GM18526 (cell line): Measurements from ENCODE around the gene CHST11.

Experiments used
- POLR2A ChIP-seq: IDR thresholded peaks from 3 replicates; pipeline ENCODE4 v1.6.1; 2011; ENCODE audit not compliant: insufficient read length; ENCODE audit errors: extremely low read depth

CHST11 gene

DNA sequence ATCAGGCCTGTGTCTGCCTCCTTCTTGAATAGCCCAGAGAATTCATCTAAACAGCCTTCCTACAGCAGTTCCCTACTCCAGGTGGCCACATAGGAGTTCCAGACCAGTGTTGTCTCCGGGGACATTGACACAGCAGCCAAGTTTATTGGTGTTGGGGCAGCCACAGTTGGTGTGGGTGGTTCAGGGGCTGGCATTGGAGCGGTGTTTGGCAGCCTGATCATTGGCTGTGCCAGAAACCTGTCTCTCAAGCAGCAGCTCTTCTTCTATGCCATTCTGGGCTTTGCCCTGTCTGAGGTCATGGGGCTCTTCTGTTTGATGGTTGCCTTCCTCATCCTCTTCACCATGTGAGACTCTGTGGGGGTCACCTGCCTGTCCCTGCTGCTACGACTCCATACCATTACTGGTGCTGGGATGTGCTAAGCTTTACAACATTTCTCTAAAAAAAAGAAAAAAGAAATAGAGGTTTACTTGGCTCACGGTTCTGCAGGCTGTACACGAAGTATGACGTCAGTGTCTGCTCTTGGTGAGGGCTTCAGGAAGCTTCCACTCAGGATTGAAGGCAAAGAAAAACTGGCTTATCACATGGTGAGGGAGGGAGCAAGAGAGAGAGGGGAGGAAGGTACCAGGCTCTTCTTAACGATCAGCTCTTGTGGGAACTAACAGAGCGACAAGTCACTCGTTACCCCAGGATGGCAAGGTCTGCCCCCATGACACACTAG, 57.5 kb downstream of the CHST11 start:
- TF ChIP-seq POLR2A: no peak

DNA sequence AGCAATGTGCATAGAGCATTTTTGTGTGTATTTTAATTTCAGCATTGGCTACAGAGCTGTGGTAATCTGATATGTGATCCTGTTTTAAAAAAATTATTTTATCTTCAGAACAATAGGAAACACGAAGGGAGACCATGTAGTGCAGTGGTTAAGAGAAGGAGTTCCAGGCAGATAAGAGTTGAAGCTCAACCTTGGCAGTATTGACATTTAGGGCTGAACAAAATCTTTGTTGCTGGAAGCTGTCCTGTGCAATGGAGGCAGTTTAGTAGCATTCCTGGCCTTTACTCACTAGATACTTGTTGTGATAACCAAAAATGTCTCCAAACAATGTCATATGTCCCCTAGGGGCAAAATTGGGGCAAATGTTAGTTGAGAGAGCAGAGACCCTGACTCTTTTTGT, 59.2 kb downstream of the CHST11 start:
- no peak for TF ChIP-seq POLR2A

DNA sequence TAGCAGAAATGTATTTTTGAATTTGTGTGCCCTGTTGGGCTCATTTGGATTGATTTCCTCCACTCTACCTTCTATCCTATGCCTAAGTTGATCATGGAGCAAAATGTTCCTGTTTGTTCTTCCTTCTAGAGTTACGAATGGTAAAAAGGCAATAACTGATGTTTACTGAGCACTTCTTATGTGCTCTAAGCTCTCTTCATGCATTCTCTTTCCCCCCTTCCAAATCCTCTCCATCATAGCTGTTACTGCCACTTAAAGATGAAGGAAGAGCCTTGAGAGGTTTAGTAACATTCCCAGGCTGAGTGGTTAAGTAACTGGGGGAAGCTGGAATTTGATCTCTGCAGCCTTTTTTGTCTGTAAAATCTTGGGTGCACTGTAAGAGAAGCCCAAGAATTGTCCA, 60.1 kb downstream of the CHST11 start:
- no peak for TF ChIP-seq POLR2A

DNA sequence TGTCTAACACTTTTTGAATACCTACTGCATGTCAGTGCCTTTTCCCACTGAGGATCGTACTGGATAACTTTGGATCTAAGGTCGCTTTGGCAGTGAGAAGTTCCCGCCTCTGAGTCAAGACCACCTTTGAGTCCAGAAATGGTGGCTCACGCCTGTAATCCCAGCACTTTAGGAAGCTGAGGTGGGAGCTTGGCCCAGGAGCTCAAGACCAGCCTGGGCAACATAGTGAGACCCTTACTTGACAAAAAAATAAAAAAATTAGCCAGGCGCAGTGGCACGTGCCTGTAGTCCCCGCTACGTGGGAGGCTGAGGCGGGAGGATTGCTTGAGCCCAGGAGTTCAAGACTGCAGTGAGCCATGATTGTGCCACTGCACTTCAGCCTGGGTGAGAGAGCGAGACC, 61.1 kb downstream of the CHST11 start:
- TF ChIP-seq POLR2A: no peak

DNA sequence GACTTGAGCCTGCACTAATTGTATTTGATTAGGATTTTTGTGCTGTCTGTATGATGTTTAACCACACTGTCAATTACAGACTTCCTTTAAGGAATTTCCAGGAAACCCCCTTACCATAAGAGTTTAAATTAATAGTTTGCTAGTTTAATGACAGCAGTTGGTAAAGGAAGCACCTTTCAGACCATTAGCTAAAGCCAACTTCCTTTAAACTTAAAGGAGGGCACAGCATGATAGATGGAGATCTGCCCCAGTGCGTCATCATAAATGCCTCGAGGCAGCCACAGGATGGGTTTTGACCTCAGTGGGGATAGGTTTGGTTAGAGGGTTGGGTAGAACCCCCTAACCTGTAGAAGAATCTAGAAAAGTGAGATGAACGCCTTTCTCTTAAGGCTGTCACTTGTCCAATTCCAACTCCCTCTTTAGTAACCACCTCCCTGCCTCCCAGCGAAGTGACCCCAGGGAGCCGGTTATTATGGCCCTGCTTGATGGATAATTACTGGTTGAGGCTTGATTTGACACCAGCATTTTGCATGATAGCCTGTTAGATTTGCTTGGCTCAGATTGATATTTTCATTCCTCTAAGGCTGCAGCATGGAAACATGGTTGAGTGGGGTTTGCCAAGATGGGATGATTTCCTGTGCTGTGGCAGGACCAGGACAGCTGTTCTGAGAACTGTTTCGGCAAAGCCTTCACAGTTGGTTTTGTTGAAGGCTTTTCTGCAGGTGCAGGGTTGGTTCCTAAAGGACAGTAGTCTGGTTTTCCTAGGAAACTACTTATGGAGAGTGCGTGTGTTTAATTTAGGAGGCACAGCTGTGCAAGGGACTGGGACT, 62.7 kb downstream of the CHST11 start:
- no peak for TF ChIP-seq POLR2A

DNA sequence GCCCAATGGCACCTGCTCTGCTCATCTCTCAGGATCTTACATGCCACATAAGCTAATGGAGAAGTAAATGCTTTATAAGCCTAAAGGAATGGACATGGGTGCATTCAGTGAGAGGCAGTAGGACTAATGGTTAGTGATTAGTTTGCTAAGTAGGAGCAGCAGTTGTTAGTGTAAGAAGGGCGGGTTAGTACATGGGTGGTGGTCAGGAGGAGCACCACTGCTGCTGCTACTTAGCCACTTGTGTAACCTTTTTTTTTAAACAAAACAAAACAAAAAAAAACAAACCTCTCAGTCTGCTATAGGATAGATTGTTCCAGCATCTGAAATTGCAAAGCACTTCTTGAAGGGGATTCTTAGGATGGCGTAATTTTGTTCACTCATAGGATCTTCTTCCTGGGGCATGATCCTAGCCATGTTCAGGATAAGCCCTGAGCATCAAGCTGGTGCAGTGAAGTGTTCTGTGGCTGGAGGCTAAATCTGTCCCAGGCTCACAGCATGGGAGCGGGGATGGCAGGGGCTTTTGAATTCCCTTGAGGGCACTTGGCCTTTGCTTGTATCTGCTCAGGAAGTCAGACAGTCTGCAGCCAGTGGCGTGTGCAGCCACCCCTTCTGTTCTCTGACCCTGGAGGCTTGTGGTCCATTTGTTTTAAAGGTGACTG, 63.6 kb downstream of the CHST11 start:
- TF ChIP-seq POLR2A: no peak

DNA sequence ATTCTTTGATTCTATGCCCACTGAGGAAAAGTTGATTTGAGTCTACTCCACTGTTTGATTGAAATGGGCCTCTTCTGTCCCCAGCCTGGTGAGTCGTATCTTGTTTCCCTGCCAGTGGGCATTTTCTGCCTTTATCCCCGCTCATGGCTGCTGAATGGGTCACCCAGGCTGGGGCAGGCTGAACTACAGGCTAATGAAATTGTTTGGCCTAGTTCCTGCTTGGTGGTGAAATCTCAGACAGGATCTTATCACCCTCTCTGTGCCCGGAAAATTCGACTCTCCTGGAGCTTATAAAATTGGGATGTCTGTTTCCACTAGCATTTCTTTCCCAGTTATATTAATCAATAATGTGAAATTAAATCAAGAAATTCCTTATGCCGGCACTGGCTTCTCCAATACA, 65.0 kb downstream of the CHST11 start:
- no peak for TF ChIP-seq POLR2A

DNA sequence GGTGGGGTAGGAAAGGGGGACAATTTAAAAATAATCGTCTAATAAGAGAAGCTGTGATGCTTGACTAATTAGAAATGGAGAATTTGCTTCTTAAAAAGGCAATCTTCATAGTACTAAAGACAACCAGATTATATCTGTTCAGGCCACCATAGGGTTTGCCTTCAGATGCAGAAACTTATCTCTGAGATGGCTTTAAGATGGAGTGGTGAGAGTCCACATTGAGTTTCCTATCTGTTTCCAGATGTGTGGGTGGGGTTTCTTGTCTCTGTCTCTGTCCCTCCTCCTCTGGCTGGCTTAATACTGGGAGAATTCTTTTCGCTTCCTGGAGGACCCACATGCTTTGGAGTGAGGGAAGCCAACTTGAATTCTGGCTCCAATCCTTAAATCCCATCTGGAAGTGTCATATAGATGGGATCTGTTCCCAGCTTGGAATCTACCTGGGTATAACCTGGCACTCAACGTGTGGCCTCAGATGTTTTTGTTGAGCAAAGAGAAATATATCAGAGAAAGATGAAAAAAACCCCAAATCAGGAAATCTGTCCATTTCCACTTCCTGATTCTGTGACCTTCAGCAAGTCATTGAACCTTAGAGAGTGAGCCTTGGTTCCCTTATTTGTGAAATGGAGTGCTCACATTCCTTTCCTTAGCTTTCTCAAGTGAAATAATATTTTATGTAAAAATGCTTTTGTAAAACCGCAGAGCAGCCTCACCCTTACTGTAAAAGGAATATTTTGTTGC, 66.4 kb downstream of the CHST11 start:
- TF ChIP-seq POLR2A: no peak

DNA sequence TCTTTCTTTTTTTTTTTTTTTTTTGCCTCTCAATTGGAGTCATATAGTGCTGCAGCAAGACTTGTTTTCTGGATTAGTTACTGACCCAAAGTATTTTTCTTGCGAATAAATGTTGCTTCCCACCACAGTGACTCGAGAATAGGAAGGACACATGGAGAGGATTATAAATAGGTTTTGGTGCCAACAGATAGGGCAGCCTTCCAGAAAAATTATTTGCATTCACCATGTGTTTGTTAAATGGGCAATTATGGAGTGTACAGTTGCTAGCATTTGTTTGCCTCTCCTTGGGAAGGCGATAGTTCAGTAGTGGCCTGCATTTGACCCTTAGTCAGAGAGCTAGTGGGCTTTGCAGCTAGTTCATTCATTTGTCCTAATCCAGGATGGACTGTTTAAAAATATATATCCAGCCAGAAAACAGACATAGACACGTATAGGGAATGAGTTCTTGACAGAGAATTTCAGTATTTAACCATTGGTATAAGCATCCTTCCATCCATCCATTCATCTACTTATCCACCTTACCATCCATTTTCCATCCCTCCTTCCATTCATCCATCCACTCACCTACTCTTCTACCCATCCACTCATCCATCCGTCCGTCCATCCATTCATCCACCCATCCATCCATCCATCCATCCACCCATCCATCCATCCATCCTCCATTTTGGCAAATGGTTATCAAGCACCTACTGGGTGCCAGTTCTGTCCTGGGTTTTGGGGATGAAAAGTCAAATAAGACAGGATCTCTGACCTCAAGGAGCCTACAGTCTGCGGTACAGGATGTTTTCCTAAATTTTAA, 67.5 kb downstream of the CHST11 start:
- TF ChIP-seq POLR2A: no peak

DNA sequence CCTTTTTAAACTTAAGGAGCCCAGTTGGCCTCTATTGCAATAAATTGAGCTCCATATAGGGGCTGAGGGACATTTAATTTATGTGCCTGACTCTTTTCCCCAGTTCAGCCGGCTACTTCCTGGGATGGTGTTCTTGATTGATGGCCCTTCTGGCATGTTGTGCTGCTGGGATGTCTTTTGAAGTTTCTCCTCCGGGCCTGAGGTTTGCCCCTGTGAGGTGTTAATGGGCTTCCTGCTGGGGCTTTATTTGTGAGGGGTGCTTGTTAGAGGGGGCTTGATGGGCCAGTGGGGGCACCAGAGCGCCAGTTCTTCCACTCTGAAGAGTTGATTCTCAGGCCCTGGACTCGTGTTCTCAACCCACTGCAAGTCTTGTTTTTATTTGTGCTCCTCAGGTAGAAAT, 69.6 kb downstream of the CHST11 start:
- no peak for TF ChIP-seq POLR2A

DNA sequence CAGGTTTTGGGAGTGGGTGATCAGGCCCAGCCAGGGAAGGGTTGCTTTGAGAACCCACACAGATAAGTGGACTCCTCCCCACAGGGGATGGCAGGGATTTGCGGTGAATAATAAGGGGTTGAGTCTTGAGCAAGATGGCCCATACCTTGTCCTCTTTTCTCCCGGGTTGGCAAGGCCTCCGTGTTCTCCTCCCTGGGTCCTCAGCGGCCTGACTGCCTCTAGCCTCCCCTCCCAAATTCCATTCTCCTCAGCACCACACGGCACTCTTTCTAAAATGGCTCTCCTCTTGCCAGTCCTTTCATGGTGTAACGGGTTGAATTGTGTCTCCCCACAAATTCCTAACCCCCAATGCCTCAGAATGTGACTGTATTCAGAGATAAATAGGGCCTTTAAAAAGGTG, 70.0 kb downstream of the CHST11 start:
- TF ChIP-seq POLR2A: no peak

DNA sequence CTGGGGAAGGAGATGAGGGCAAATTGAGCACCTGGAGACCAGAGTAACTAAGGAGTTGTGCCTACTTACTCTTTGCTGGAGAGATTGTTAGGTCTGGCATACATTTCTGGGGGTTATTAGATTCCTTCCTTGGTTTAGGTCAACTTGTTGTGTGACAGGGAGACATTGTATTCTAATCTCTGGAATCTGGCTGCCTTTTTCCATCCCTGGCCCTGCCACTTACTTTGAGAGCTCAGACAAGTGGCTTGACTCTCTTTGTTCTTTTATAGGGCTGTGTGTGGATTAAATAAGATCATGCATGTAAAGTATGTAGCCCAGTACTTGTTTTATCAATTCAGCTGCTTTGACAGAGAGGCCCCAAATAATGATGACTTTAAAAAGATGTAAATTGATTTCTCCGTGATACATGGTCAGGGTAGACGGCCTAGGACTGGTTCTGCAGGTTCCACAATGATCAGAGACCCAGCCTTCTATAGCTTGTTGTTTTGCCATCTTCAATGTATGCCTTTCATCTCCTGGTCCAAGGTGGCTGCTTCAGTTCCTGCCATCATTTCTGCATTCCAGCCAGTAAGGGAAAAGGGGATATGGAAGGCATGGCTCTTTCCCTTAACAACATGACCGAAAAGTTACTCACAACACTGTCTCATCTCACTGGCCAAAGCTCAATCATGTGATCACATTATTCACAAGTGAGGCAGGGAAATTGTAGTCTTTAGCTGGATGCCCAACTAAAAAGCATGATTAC, 72.6 kb downstream of the CHST11 start:
- TF ChIP-seq POLR2A: no peak

DNA sequence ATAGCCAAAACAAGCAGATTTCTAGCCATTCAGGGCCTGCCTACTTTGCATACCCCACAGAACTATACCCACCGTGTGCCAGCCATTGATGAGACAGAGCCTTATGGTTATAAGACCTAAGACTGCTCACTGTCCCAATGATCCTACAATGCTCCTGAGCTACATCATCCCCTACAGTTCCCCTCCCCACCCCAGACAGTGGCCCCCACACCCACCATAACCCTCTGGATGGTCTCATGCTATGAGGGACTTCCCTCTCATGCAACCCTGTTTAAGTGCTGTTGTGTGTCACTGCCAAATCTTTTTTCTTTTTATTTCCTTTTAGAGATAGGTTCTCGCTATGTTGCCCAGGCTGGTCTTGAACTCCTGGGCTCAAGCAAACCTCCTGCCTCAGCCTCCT, 75.9 kb downstream of the CHST11 start:
- TF ChIP-seq POLR2A: no peak

DNA sequence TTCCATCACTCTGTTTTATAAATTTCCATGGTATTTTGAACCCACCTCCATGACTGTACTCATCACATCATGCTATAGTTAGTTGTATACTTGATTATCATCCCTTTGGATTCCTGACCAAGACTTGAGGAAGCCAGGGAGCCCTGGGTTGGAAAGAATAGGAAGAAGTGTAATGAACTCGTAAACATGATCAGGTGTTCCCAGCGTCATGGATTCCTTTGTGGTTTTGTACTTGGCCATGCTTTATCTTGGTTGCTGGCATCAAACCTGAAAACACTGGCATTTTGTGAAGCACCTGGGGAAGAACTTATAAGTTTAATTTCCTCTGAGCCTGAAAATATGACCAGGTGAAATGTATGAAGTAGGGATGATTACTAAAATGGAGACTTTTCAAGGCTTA, 76.4 kb downstream of the CHST11 start:
- TF ChIP-seq POLR2A: no peak
